ENCODE measurements around the gene SGIP1.

GRCh38 chr1:66492424-66492823, 41.5 kb upstream of the SGIP1 start:
- no peak for TF ChIP-seq CTCF (IDR thresholded peaks at IDR 0.05)
- TF ChIP-seq POLR2A (IDR thresholded peaks at IDR 0.05), result no peak
- no peak for TF ChIP-seq EP300 (IDR thresholded peaks at IDR 0.05)
